ENCODE results near the gene C12orf42. TPM values are rescaled to one million over a fixed set of nuclear protein-coding genes. Genes with fewer than 3 reads are reported as not detected.

Gene C12orf42
- total and polyA plus RNA-seq, 2 donors (not counting 1 experiment from before 2014, with no cell fraction given) = 25.6 to 138 TPM

DNA sequence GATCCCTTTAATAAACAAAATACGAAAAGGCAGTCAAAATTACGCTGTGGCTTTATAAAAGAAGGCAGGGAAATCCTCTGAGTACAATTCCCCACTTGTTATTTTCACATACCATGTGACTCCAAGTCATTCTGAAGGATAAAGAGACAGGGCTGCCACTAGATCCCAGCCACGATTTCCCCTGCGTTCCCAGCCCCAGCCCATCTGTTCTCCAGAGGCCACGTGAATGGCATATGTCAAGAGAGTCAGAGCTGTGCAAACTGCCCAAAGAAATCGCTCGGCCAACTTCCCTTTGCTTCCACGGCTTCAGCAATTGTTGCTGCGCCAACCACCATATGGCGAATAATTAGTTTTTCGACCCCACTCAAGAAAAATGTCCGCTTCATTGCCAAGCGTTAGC lies 161.3 kb downstream of the C12orf42 start:
- intact Hi-C loops (cut with micrococcal nuclease) = no loop called here
- no peak for ATAC-seq (ENCODE audit: low read depth)
- WGBS (ENCODE audit: insufficient coverage) = 90% methylated on average over 6 of the region's 13 CpGs
- H3K27ac Mint-ChIP-seq = no peak overlapping the region
- H3K9me3 Mint-ChIP-seq (ENCODE audit: insufficient read depth) = no peaks in the 10 kb centered on the region
- peaks cover 30% of the 10 kb centered on the region for H4K20me1 ChIP-seq (ENCODE audit: control insufficient read depth, insufficient read depth, low read length, poor library complexity, severe bottlenecking)
- no peak overlapping the region for H3K4me3 ChIP-seq (ENCODE audit: control extremely low read depth in 1 of 5, extremely low read depth in 1 of 5, insufficient read depth in 1 of 5, low read depth in 2 of 5, low read length in 4 of 5)
- no peak overlapping the region for H3K27ac ChIP-seq (ENCODE audit: low read length in 2 of 2)
- no peaks in the 10 kb centered on the region for H3K9me3 ChIP-seq (ENCODE audit: control extremely low read depth in 1 of 3, control insufficient read depth in 2 of 3, insufficient read depth in 1 of 3, low read length in 2 of 3)
- no peak overlapping the region for H2AFZ ChIP-seq (ENCODE audit: insufficient read depth, low read depth, low read length, poor library complexity, severe bottlenecking)
- no peak overlapping the region for H3K9ac ChIP-seq (ENCODE audit: low read length)
- H3K4me1 ChIP-seq (ENCODE audit: control insufficient read depth in 2 of 2, insufficient read depth in 2 of 2, low read length in 2 of 2) = no peaks in the 10 kb centered on the region
- H3K27me3 ChIP-seq (replicated peaks in 1 of 4; ENCODE audit: control extremely low read depth in 1 of 4, control insufficient read depth in 3 of 4, insufficient read depth in 4 of 4, low read length in 3 of 4) = no peaks in the 10 kb centered on the region
- no peak overlapping the region for H3K4me2 ChIP-seq (replicated peaks; ENCODE audit: low read depth, low read length, poor library complexity, severe bottlenecking)
- no peak for DNase-seq
- peaks cover 0 to 3% of the 10 kb centered on the region in 2 experiments for H3K36me3 ChIP-seq (replicated peaks in 1 of 2; ENCODE audit: control extremely low read depth in 1 of 2, control insufficient read depth in 1 of 2, extremely low read depth in 1 of 2, insufficient read depth in 2 of 2, low read length in 1 of 2)
- H3K79me2 ChIP-seq (ENCODE audit: control insufficient read depth, insufficient read depth, low read length) = peaks cover 9% of the 10 kb centered on the region
- ChIA-PET POLR2A (no interaction called here), CTCF (no interaction called here)
- peaks cover 4% of the 10 kb centered on the region for H3K4me1 Mint-ChIP-seq
- H3K27me3 Mint-ChIP-seq = no peaks in the 10 kb centered on the region
- no peak overlapping the region for H3K4me3 Mint-ChIP-seq
- TF ChIP-seq EZH2 (IDR thresholded peaks at IDR 0.05; ENCODE audit: borderline replicate concordance, insufficient read depth, low read depth, low read length, poor library complexity, severe bottlenecking) = no peak
- TF ChIP-seq, protein P1, sequence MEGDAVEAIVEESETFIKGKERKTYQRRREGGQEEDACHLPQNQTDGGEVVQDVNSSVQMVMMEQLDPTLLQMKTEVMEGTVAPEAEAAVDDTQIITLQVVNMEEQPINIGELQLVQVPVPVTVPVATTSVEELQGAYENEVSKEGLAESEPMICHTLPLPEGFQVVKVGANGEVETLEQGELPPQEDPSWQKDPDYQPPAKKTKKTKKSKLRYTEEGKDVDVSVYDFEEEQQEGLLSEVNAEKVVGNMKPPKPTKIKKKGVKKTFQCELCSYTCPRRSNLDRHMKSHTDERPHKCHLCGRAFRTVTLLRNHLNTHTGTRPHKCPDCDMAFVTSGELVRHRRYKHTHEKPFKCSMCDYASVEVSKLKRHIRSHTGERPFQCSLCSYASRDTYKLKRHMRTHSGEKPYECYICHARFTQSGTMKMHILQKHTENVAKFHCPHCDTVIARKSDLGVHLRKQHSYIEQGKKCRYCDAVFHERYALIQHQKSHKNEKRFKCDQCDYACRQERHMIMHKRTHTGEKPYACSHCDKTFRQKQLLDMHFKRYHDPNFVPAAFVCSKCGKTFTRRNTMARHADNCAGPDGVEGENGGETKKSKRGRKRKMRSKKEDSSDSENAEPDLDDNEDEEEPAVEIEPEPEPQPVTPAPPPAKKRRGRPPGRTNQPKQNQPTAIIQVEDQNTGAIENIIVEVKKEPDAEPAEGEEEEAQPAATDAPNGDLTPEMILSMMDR (IDR thresholded peaks at IDR 0.05) = no peak

DNA sequence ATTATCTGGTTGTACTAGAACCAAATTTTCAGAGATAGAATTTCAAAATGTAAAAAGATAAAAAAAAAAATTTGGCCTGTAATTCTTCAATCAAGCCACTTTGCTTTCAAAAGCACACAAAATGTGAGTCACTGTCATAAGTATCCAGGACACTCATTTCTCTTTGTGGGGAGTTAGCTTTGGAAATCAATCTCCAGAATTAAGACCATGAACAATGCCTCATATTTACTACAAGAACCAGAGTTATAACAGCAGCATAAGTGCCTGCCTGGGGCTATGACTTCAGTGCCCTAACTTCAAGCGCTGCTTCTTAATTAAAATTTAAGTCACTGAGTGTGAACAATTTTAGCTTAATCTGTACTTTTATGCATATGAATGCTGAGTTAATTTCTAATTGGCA lies 162.1 kb downstream of the C12orf42 start:
- H4K20me1 ChIP-seq (ENCODE audit: control insufficient read depth, insufficient read depth, low read length, poor library complexity, severe bottlenecking) = peaks cover 30% of the 10 kb centered on the region
- no peak overlapping the region for H3K9ac ChIP-seq (ENCODE audit: low read length)
- CTCF ChIA-PET = no interaction called here

More for the DNA sequence above, 162.1 kb downstream of the C12orf42 start:
- Mint-ChIP-seq H3K4me1 (peaks cover 4% of the 10 kb centered on the region), H3K27ac (no peak overlapping the region), H3K9me3 (ENCODE audit: insufficient read depth) (no peaks in the 10 kb centered on the region), H3K4me3 (no peak overlapping the region), H3K27me3 (no peaks in the 10 kb centered on the region)
- H3K4me3 ChIP-seq (ENCODE audit: control extremely low read depth in 1 of 5, extremely low read depth in 1 of 5, insufficient read depth in 1 of 5, low read depth in 2 of 5, low read length in 4 of 5) = no peak overlapping the region
- no peaks in the 10 kb centered on the region for H3K9me3 ChIP-seq (ENCODE audit: control extremely low read depth in 1 of 3, control insufficient read depth in 2 of 3, insufficient read depth in 1 of 3, low read length in 2 of 3)
- H3K4me2 ChIP-seq (replicated peaks; ENCODE audit: low read depth, low read length, poor library complexity, severe bottlenecking) = no peak overlapping the region
- POLR2A ChIA-PET = no interaction called here
- H3K4me1 ChIP-seq (ENCODE audit: control insufficient read depth in 2 of 2, insufficient read depth in 2 of 2, low read length in 2 of 2) = no peaks in the 10 kb centered on the region
- H3K79me2 ChIP-seq (ENCODE audit: control insufficient read depth, insufficient read depth, low read length) = peaks cover 6% of the 10 kb centered on the region
- H3K27me3 ChIP-seq (replicated peaks in 1 of 4; ENCODE audit: control extremely low read depth in 1 of 4, control insufficient read depth in 3 of 4, insufficient read depth in 4 of 4, low read length in 3 of 4) = no peaks in the 10 kb centered on the region
- no peak for TF ChIP-seq EZH2 (IDR thresholded peaks at IDR 0.05; ENCODE audit: borderline replicate concordance, insufficient read depth, low read depth, low read length, poor library complexity, severe bottlenecking)
- TF ChIP-seq, protein P1 (IDR thresholded peaks at IDR 0.05) = no peak
- WGBS (ENCODE audit: insufficient coverage) = no CpG with 5 or more reads among the region's 1 CpG
- no peak overlapping the region for H2AFZ ChIP-seq (ENCODE audit: insufficient read depth, low read depth, low read length, poor library complexity, severe bottlenecking)
- peaks cover 0 to 3% of the 10 kb centered on the region in 2 experiments for H3K36me3 ChIP-seq (replicated peaks in 1 of 2; ENCODE audit: control extremely low read depth in 1 of 2, control insufficient read depth in 1 of 2, extremely low read depth in 1 of 2, insufficient read depth in 2 of 2, low read length in 1 of 2)
- DNase-seq (no peak), ATAC-seq (ENCODE audit: low read depth) (no peak)
- intact Hi-C loops (cut with micrococcal nuclease) = no loop called here
- H3K27ac ChIP-seq (ENCODE audit: low read length in 2 of 2) = no peak overlapping the region
